Mesendoderm (in vitro differentiated cells): ENCODE results near the gene DUSP3.
A peak's percentile ranks its signal among the peaks of the same experiment; 100 is the strongest.

Experiments used
- DNase-seq: peaks from one replicate; pipeline ENCODE4 v3.0.0; 2013
- H2AK5ac ChIP-seq: 2 replicates; pipeline ENCODE4 v1.6.1; 2013; ENCODE audit warnings: low read length, inconsistent platforms
- H2BK120ac ChIP-seq: 2 replicates; pipeline ENCODE4 v1.6.1; 2013; ENCODE audit warnings: low read depth, mild to moderate bottlenecking, low read length, moderate library complexity, mixed read lengths
- H2BK15ac ChIP-seq: replicated peaks from 2 replicates; pipeline ENCODE4 v1.6.1; 2013; ENCODE audit warnings: low read depth, mild to moderate bottlenecking, moderate library complexity
- H2BK5ac ChIP-seq: 2 replicates; pipeline ENCODE4 v1.6.1; 2013; ENCODE audit warnings: low read length, inconsistent platforms
- H3K18ac ChIP-seq: 2 replicates; pipeline ENCODE4 v1.6.1; 2013; ENCODE audit warnings: mild to moderate bottlenecking, low read length, mixed read lengths
- H3K23ac ChIP-seq: one replicate; pipeline ENCODE4 v1.6.1; 2013; ENCODE audit warnings: low read length
- H3K27ac ChIP-seq: 2 replicates; pipeline ENCODE4 v1.5.1; 2013; ENCODE audit warnings: low read depth, mild to moderate bottlenecking, inconsistent platforms, low read length, moderate library complexity
- H3K27me3 ChIP-seq: 2 replicates; pipeline ENCODE4 v1.6.1; 2013; ENCODE audit warnings: low read length, control low read depth, mild to moderate bottlenecking, inconsistent platforms; ENCODE audit not compliant: insufficient read depth, poor library complexity
- H3K36me3 ChIP-seq: 2 replicates; pipeline ENCODE4 v1.6.1; 2013; ENCODE audit warnings: low read length, inconsistent platforms; ENCODE audit not compliant: control insufficient read depth, insufficient read depth
- H3K4ac ChIP-seq: one replicate; pipeline ENCODE4 v1.6.1; 2013; ENCODE audit warnings: low read depth, mild to moderate bottlenecking, low read length, moderate library complexity
- H3K4me1 ChIP-seq: 2 replicates; pipeline ENCODE4 v1.6.1; 2013; ENCODE audit warnings: low read depth, low read length, inconsistent platforms; ENCODE audit not compliant: control insufficient read depth
- H3K4me2 ChIP-seq: 2 replicates; pipeline ENCODE4 v1.6.1; 2013; ENCODE audit warnings: low read length
- H3K4me3 ChIP-seq: 2 replicates; pipeline ENCODE4 v1.5.1; 2013; ENCODE audit warnings: mild to moderate bottlenecking, low read length
- H3K56ac ChIP-seq: one replicate; pipeline ENCODE4 v1.6.1; 2013; ENCODE audit warnings: low read length
- H3K79me1 ChIP-seq: 2 replicates; pipeline ENCODE4 v1.6.1; 2013; ENCODE audit warnings: low read length, inconsistent platforms
- H3K79me2 ChIP-seq: 2 replicates; pipeline ENCODE4 v1.6.1; 2013; ENCODE audit warnings: mild to moderate bottlenecking, low read length; ENCODE audit not compliant: control insufficient read depth, insufficient read depth
- H3K9ac ChIP-seq: 2 replicates; pipeline ENCODE4 v1.6.1; 2013; ENCODE audit warnings: low read length, inconsistent platforms
- H4K5ac ChIP-seq: one replicate; pipeline ENCODE4 v1.6.1; 2013; ENCODE audit warnings: low read length
- H4K8ac ChIP-seq: one replicate; pipeline ENCODE4 v1.6.1; 2013; ENCODE audit warnings: low read depth, mild to moderate bottlenecking, control low read depth, low read length, moderate library complexity
- WGBS: extraction: QIAGEN DNeasy Blood & Tissue Kit; methylation state at CpG from one replicate; pipeline ENCODE4 v1.1.7; 2013; ENCODE audit warnings: low lambda C conversion rate, missing lambda C conversion rate; ENCODE audit not compliant: insufficient coverage; ENCODE audit errors: extremely low coverage; 5-methylcytosine and 5-hydroxymethylcytosine counted together

The DUSP3 gene

DNA sequence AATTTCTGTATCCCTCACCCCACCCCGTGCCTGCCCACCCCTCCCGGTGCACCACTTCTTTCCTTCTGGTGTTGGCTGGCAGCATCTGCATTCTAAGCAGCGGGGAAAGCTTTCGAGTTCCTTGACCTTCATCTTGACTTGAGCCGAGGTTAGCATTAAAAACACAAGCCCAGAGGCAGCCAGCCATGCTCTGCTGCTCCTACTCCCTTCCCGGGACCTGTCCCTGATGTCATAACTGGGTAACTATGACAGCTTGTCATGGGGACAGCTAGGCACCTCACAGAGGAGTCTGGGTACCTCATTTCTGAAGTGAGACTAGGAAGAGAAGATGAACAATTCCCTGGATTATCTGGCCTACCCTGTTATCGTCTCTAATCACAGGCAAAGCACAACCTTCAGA lies 1.4 kb upstream of the DUSP3 start, which contains the start of gene CFAP97D1:
Gene CFAP97D1 (plus strand): TSS at position 301 of the 400 bp plus-strand sequence. CDS start 28 bp downstream, at position 329.
- no peaks in the 10 kb centered on the region for H3K36me3 ChIP-seq
- H3K27me3 ChIP-seq = no peaks in the 10 kb centered on the region
- no peak within 1 kb of the TSS for H2BK15ac ChIP-seq
- WGBS = no CpG with 5 or more reads among the region's 7 CpGs
- no peak within 1 kb of the TSS for H2BK120ac ChIP-seq
- DNase-seq = no peak
- no peak within 1 kb of the TSS for H2BK5ac ChIP-seq
- no peak within 1 kb of the TSS for H3K23ac ChIP-seq
- H3K9ac ChIP-seq = peak within 1 kb of the TSS; percentile 37
- peak within 1 kb of the TSS; percentile 4 for H3K4me3 ChIP-seq
- no peak within 1 kb of the TSS for H2AK5ac ChIP-seq
- H3K27ac ChIP-seq = no peak within 1 kb of the TSS
- H3K79me1 ChIP-seq = peaks cover 12% of the 10 kb centered on the region
- no peak within 1 kb of the TSS for H3K4ac ChIP-seq
- no peak within 1 kb of the TSS for H4K5ac ChIP-seq
- H3K4me1 ChIP-seq = peaks cover 6% of the 10 kb centered on the region
- H3K79me2 ChIP-seq = peaks cover 3% of the 10 kb centered on the region
- no peak within 1 kb of the TSS for H3K18ac ChIP-seq
- H3K56ac ChIP-seq = peak within 1 kb of the TSS; percentile 47
- no peak within 1 kb of the TSS for H4K8ac ChIP-seq
- peak within 1 kb of the TSS; percentile 61 for H3K4me2 ChIP-seq

DNA sequence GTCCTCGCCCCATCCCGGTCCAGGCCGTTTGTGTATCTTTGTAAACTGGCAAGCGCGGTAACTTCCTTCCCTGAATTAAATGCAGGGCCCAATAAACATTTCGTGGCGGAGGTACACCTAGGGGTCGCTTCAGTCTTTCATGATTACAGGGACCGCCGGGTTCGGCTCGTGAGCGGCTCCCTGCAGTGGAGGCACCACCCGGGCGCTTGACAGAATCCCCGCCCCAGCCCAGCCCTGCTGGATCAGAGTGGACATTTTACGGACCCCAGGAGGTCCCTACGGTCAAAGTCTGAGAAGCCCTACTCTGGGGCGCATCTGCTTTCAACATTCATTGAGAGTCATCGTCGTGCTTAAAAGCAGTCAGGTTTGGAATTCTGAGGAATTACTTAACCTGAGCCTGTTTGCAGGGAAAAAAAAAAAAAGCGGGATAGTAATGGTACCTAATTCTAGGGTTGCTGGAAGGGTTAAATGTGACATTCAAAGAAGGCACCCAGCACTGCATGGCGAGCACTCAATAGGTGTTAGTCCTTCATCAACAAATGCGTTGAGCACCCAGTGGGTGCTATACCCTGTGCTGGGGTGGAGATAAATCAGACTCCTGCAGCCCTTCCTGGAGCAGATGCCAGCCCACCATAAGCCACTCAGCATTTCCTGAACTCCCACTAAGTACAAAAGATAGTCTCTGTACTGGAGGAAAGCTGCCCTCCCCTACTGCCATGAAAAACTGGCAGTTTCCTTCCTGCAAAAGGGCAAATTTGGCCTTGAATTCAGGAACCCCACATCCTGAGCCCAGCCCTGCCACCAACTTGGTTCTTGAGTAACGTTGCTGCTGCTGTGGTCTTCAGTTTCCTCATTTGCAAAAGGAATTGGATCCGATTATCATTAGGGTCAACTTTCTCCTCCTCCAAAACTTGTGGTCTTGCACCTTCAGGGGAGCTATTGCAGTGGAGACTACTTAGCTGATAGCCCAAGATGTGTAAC lies 658 bp upstream of the DUSP3 start:
- H3K79me2 ChIP-seq = peaks cover 3% of the 10 kb centered on the region
- no peaks in the 10 kb centered on the region for H3K36me3 ChIP-seq
- no peak overlapping the region for H3K27ac ChIP-seq
- peak overlapping the region; percentile 37 for H3K9ac ChIP-seq
- peak; percentile 69 for DNase-seq
- H3K4me2 ChIP-seq = peak overlapping the region; percentile 61
- no peak overlapping the region for H4K5ac ChIP-seq
- peaks cover 12% of the 10 kb centered on the region for H3K79me1 ChIP-seq
- no peak overlapping the region for H4K8ac ChIP-seq
- peak overlapping the region; percentile 47 for H3K56ac ChIP-seq
- H3K18ac ChIP-seq = no peak overlapping the region
- no peak overlapping the region for H2AK5ac ChIP-seq
- H2BK120ac ChIP-seq = no peak overlapping the region
- no CpG with 5 or more reads among the region's 26 CpGs for WGBS
- no peak overlapping the region for H3K23ac ChIP-seq
- H2BK5ac ChIP-seq = no peak overlapping the region
- H3K27me3 ChIP-seq = no peaks in the 10 kb centered on the region
- no peak overlapping the region for H3K4ac ChIP-seq
- peaks cover 6% of the 10 kb centered on the region for H3K4me1 ChIP-seq
- H2BK15ac ChIP-seq = no peak overlapping the region
- peak overlapping the region; percentile 4 for H3K4me3 ChIP-seq

DNA sequence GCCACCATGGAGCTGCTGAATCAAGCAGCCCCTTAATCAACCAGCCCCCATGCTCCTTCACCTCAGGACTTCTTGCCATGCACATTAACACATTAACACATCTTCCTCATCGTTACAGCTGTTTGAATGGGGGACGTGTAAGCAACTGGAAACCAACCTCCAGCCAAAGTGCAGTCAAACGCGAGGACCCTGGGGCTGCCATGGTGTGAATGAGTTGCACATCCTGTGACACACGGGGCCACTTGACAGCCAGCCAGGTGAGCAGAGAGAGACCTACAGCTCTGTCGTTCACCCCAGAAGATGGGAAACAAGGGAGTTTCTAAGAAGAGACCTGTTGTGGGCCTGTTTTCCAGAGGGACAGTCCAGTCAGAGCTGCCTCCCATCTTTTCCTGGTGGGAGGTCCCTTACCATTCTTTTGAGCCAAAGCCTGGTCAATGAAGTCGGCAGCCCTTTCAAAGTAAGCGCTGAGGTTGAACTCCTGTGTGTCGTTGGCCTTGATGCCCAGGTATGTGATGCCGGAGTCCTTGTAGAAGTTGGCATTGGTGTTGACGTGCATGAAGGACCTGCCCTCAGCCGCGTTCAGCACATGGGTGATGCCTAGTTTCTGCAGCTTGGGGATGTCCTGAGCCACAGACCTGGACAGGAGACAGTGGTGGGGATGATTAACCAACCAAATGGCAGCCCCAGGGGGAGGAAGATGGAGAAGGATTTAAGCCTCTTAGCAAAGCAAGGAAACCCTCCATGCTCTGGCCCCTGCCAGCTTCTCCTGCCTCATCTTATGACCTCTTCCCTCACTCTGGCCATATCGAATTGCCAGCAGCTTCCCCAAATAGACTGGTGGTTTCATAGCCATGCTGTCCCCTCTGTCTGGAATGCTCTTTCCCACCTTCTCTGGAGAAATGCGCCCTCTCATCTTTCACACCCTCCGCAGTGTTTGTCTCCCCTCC lies 4.2 kb downstream of the DUSP3 start:
- no peak overlapping the region for H2AK5ac ChIP-seq
- no peak overlapping the region for H3K9ac ChIP-seq
- peaks cover 3% of the 10 kb centered on the region for H3K79me2 ChIP-seq
- H3K4ac ChIP-seq = no peak overlapping the region
- peaks cover 12% of the 10 kb centered on the region for H3K79me1 ChIP-seq
- no peak overlapping the region for H4K8ac ChIP-seq
- no peak overlapping the region for H2BK5ac ChIP-seq
- WGBS = no CpG with 5 or more reads among the region's 16 CpGs
- H3K27me3 ChIP-seq = no peaks in the 10 kb centered on the region
- no peak overlapping the region for H3K23ac ChIP-seq
- H2BK120ac ChIP-seq = no peak overlapping the region
- DNase-seq = no peak
- H4K5ac ChIP-seq = no peak overlapping the region
- H3K36me3 ChIP-seq = no peaks in the 10 kb centered on the region
- no peak overlapping the region for H3K56ac ChIP-seq
- no peak overlapping the region for H3K4me3 ChIP-seq
- H2BK15ac ChIP-seq = no peak overlapping the region
- H3K27ac ChIP-seq = no peak overlapping the region
- H3K4me1 ChIP-seq = peaks cover 3% of the 10 kb centered on the region
- no peak overlapping the region for H3K18ac ChIP-seq
- H3K4me2 ChIP-seq = no peak overlapping the region

DNA sequence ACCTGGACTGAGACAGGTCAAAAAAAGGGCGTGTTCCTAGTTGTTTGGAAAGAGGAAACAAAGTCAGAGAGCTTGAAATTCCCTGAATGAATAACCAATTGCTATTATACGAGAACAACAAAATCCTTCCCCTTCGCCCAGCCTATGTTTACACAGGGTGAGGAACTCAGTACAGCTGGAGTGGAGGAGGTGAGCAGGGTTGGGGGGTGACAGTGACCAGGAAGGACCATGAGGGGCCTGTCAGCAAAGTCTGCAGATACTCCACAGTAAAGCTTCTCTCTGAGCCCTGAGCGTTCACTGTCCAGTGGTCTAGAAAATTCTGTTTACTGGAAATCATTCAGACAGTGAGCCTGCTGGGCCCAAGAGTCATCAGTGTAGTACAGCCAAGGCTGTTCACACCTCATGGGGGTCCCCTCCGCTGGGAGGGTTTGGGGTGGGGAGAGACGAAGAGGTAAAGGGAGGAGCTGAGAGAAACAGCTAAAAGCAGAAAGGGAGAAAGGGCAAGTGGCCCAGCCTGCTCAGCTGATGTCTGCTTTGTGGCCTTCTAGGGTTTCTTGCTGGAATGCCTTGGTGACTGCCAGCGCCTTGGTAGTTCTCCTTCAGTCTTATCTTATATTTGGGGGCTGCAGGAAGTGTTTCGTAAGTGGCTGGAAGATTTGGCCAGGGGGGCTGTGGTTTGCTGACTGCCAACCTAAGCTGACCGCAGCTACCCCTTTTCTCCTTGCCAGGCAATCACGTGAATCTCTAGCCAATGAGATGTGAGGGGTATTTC lies 5.7 kb downstream of the DUSP3 start:
- Histone ChIP-seq H3K36me3 (peaks cover 2% of the 10 kb centered on the region), H3K79me1 (peaks cover 12% of the 10 kb centered on the region), H3K4me1 (no peaks in the 10 kb centered on the region), H2BK15ac (no peak overlapping the region), H2BK5ac (no peak overlapping the region), H3K4me2 (no peak overlapping the region), H3K79me2 (peaks cover 3% of the 10 kb centered on the region), H3K4me3 (no peak overlapping the region), H3K27me3 (no peaks in the 10 kb centered on the region), H2BK120ac (no peak overlapping the region), H4K8ac (no peak overlapping the region), H3K23ac (no peak overlapping the region), H3K27ac (no peak overlapping the region), H3K4ac (no peak overlapping the region), H3K9ac (no peak overlapping the region), H3K56ac (no peak overlapping the region), H2AK5ac (no peak overlapping the region), H3K18ac (no peak overlapping the region), H4K5ac (no peak overlapping the region)
- DNase-seq = no peak
- no CpG with 5 or more reads among the region's 10 CpGs for WGBS

DNA sequence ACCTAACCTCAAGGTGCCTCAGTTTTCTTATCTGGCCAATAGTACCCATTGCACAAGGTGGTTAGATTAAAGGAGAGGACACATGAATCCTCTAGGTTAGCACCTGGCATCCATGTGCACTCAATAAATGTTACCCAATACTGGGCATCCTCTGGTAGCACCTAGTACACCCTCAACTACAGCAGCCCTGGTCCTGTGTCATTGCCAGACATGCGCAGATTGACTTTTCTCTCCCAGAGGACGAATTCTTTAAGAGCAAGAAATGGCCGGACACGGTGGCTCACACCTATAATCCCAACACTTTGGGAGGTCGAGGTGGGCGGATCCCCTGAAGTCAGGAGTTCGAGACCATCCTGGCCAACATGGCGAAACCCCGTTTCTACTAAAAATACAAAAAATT lies 7.3 kb downstream of the DUSP3 start:
- peaks cover 6% of the 10 kb centered on the region for H3K79me1 ChIP-seq
- no peak overlapping the region for H3K27ac ChIP-seq
- no CpG with 5 or more reads among the region's 9 CpGs for WGBS
- no peak for DNase-seq
- no peak overlapping the region for H2BK5ac ChIP-seq
- no peaks in the 10 kb centered on the region for H3K4me1 ChIP-seq
- no peak overlapping the region for H3K9ac ChIP-seq
- no peaks in the 10 kb centered on the region for H3K79me2 ChIP-seq
- H3K4me2 ChIP-seq = no peak overlapping the region
- H3K56ac ChIP-seq = no peak overlapping the region
- no peak overlapping the region for H4K5ac ChIP-seq
- H3K23ac ChIP-seq = no peak overlapping the region
- H2AK5ac ChIP-seq = no peak overlapping the region
- no peak overlapping the region for H3K4me3 ChIP-seq
- no peaks in the 10 kb centered on the region for H3K27me3 ChIP-seq
- H3K4ac ChIP-seq = no peak overlapping the region
- H2BK120ac ChIP-seq = no peak overlapping the region
- no peak overlapping the region for H2BK15ac ChIP-seq
- no peak overlapping the region for H3K18ac ChIP-seq
- peaks cover 2% of the 10 kb centered on the region for H3K36me3 ChIP-seq
- H4K8ac ChIP-seq = no peak overlapping the region
